CD4-positive, alpha-beta T cell treated with Interleukin-10 for 1 hour (primary cell): ENCODE data around the gene CFHR4.
"Not testable (repeated sequence)": the region's sequence is repeated elsewhere in the genome, so short reads cannot be mapped to it uniquely, and the experiment has no call there.

Experiments
- DNase-seq: peaks from one replicate; pipeline ENCODE4 v3.0.0-alpha.2; 2020

The CFHR4 gene

GRCh38 chr1:196887515-196888239, at the start of gene CFHR4:
CFHR4 (plus strand) TSS chr1:196888052; CDS start chr1:196888151, 99 bp downstream.
- DNase-seq: no peak

- not testable (repeated sequence) for DNase-seq
Measured at GRCh38 chr1:196849613-196850492, 38.0 kb upstream of the CFHR4 start.

- no peak for DNase-seq
Measured at GRCh38 chr1:196856053-196856452, 31.8 kb upstream of the CFHR4 start.

GRCh38 chr1:196857188-196857587, 30.7 kb upstream of the CFHR4 start:
- no peak for DNase-seq

GRCh38 chr1:196858811-196859210, 29.0 kb upstream of the CFHR4 start:
- no peak for DNase-seq

GRCh38 chr1:196860323-196860884, 27.4 kb upstream of the CFHR4 start:
- DNase-seq: no peak

GRCh38 chr1:196861429-196861828, 26.4 kb upstream of the CFHR4 start:
- DNase-seq: no peak

- DNase-seq: no peak
Measured at GRCh38 chr1:196866974-196867373, 20.9 kb upstream of the CFHR4 start.

GRCh38 chr1:196873385-196873784, 14.5 kb upstream of the CFHR4 start:
- no peak for DNase-seq

- DNase-seq: no peak
Measured at GRCh38 chr1:196875935-196876334, 11.9 kb upstream of the CFHR4 start.

- no peak for DNase-seq
Measured at GRCh38 chr1:196877964-196878363, 9.9 kb upstream of the CFHR4 start.

- not testable (repeated sequence) for DNase-seq
Measured at GRCh38 chr1:196886560-196886959, 1.3 kb upstream of the CFHR4 start.

- no peak for DNase-seq
Measured at GRCh38 chr1:196890668-196891067, 2.8 kb downstream of the CFHR4 start.

GRCh38 chr1:196891251-196891650, 3.4 kb downstream of the CFHR4 start:
- DNase-seq: no peak

- no peak for DNase-seq
Measured at GRCh38 chr1:196896355-196896754, 8.5 kb downstream of the CFHR4 start.

- DNase-seq: no peak
Measured at GRCh38 chr1:196897158-196897828, 9.4 kb downstream of the CFHR4 start.

- no peak for DNase-seq
Measured at GRCh38 chr1:196902344-196902743, 14.5 kb downstream of the CFHR4 start.

GRCh38 chr1:196910215-196910614, 22.4 kb downstream of the CFHR4 start:
- no peak for DNase-seq

GRCh38 chr1:196912283-196912682, 24.4 kb downstream of the CFHR4 start:
- not testable (repeated sequence) for DNase-seq

GRCh38 chr1:196926839-196927238, 39.0 kb downstream of the CFHR4 start:
- DNase-seq: not testable (repeated sequence)

GRCh38 chr1:196932853-196933252, 45.0 kb downstream of the CFHR4 start:
- DNase-seq: not testable (repeated sequence)

- DNase-seq: no peak
Measured at GRCh38 chr1:196933531-196934189, 45.8 kb downstream of the CFHR4 start.

GRCh38 chr1:196941474-196941873, 53.6 kb downstream of the CFHR4 start:
- not testable (repeated sequence) for DNase-seq
